ENCODE measurements around the gene ITGB1BP2. TPM values are rescaled to one million over a fixed set of nuclear protein-coding genes. Genes with fewer than 3 reads are reported as not detected.
"Not testable (repeated sequence)": the region's sequence is repeated elsewhere in the genome, so short reads cannot be mapped to it uniquely, and the experiment has no call there.

ITGB1BP2 gene
- total and polyA plus RNA-seq, 2 of the 13 experiments (the other 11 are each of a cell fraction or from before 2014, with no cell fraction given), result 0.90 to 2.2 TPM

DNA sequence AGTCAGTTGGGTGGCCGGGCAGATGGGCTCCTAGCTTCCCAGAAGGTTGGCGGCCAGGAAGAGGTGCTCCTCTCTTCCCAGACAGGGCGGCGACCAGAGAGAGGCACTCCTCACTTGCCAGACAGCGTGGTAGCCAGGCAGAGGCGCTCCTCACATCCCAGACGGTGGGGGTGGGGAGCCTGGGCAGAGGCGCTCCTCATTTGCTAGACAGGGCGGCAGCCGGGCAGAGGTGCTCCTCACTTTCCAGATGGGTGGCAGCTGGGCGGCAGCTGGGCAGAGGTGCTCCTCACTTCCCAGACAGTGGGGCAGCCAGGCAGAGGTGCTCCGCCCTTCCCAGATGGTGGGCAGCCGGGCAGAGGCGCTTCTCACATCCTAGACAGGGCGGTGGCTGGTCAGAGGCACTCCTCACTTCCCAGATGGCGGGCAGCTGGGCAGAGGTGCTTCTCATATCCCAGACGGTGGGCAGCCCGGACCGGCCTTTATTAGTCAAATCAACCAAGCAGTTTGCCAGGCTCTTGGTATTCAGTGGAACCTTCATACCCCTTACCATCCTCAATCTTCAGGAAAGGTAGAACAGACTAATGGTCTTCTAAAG, 31.7 kb upstream of the ITGB1BP2 start:
- no TSS peak for BruUV-seq (replicated peaks)
- FAIRE-seq (no peak), ATAC-seq (no peak), DNase-seq (ENCODE audit: low spot score) (no peak)
- Histone ChIP-seq H3K79me2 (ENCODE audit: insufficient read depth, low read length) (no peaks in the 10 kb centered on the region), H3K4me2 (ENCODE audit: low read depth, low read length) (no peak overlapping the region), H3K27me3 (ENCODE audit: control insufficient read depth in 1 of 2, insufficient read depth in 2 of 2, low read length in 2 of 2) (no peaks in the 10 kb centered on the region), H3K4me1 (ENCODE audit: insufficient read depth, low read length) (no peaks in the 10 kb centered on the region), H3K9ac (ENCODE audit: insufficient read depth, low read depth, low read length) (no peak overlapping the region), H3K36me3 (replicated peaks in 1 of 2; ENCODE audit: control insufficient read depth in 1 of 2, insufficient read depth in 2 of 2, low read length in 2 of 2) (no peaks in the 10 kb centered on the region), H4K20me1 (ENCODE audit: insufficient read depth, low read length) (no peaks in the 10 kb centered on the region), H3K4me3 (replicated peaks in 1 of 3; ENCODE audit: insufficient read depth in 1 of 3, low read depth in 2 of 3, low read length in 3 of 3) (no peak overlapping the region), H2AFZ (ENCODE audit: low read length) (no peak overlapping the region), H3K27ac (ENCODE audit: extremely low read length, insufficient read depth, low read length) (no peak overlapping the region), H3K9me3 (ENCODE audit: low read length) (no peaks in the 10 kb centered on the region)
- in situ Hi-C loops (cut with HindIII; ENCODE audit: extremely low pct_ligation_motif_present, low pct_unique_long_range_greater_than_20kb) (no loop called here), intact Hi-C loops (cut with micrococcal nuclease; ENCODE audit: unreplicated experiment) (no loop called here)
- no CpG with 5 or more reads among the region's 19 CpGs for WGBS (ENCODE audit: low lambda C conversion rate)
- POLR2A ChIA-PET, result no interaction called here
- TF ChIP-seq SMC3 (IDR thresholded peaks at IDR 0.05; ENCODE audit: low read length) (no peak), ZNF180 (CRISPR knock-in tag; IDR thresholded peaks at IDR 0.05; ENCODE audit: borderline replicate concordance, low read depth) (no peak), NR2C2 (CRISPR knock-in tag; IDR thresholded peaks at IDR 0.05; ENCODE audit: borderline replicate concordance) (no peak), KIAA2018 (CRISPR knock-in tag; IDR thresholded peaks at IDR 0.05; ENCODE audit: borderline replicate concordance) (no peak), IKZF1 (IDR thresholded peaks at IDR 0.05) (no peak)
- CTCF ChIA-PET (ENCODE audit: low intra/inter-chr PET ratio, low total read pairs), result no interaction called here

GRCh38 chrX:71272313-71272712, 29.2 kb upstream of the ITGB1BP2 start:
- POLR2A ChIA-PET; H4K20me1 ChIP-seq (ENCODE audit: insufficient read depth, low read length); in situ Hi-C loops (cut with HindIII; ENCODE audit: extremely low pct_ligation_motif_present, low pct_unique_long_range_greater_than_20kb); H3K9ac ChIP-seq (ENCODE audit: insufficient read depth, low read depth, low read length); H3K79me2 ChIP-seq (ENCODE audit: insufficient read depth, low read length); H3K4me1 ChIP-seq (ENCODE audit: insufficient read depth, low read length); H3K4me2 ChIP-seq (ENCODE audit: low read depth, low read length); H3K27me3 ChIP-seq (ENCODE audit: control insufficient read depth in 1 of 2, insufficient read depth in 2 of 2, low read length in 2 of 2); H2AFZ ChIP-seq (ENCODE audit: low read length); BruUV-seq (replicated peaks); H3K27ac ChIP-seq (ENCODE audit: extremely low read length, insufficient read depth, low read length); H3K4me3 ChIP-seq (replicated peaks in 1 of 3; ENCODE audit: insufficient read depth in 1 of 3, low read depth in 2 of 3, low read length in 3 of 3); FAIRE-seq; ATAC-seq; intact Hi-C loops (cut with micrococcal nuclease; ENCODE audit: unreplicated experiment); H3K36me3 ChIP-seq (replicated peaks in 1 of 2; ENCODE audit: control insufficient read depth in 1 of 2, insufficient read depth in 2 of 2, low read length in 2 of 2); DNase-seq (ENCODE audit: low spot score); H3K9me3 ChIP-seq (ENCODE audit: low read length); CTCF ChIA-PET (ENCODE audit: low intra/inter-chr PET ratio, low total read pairs): not testable (repeated sequence)
- 96% methylated on average over 2 of the region's 2 CpGs for WGBS (ENCODE audit: low lambda C conversion rate)
